Measurements from ENCODE around the gene TRIM63.

DNA sequence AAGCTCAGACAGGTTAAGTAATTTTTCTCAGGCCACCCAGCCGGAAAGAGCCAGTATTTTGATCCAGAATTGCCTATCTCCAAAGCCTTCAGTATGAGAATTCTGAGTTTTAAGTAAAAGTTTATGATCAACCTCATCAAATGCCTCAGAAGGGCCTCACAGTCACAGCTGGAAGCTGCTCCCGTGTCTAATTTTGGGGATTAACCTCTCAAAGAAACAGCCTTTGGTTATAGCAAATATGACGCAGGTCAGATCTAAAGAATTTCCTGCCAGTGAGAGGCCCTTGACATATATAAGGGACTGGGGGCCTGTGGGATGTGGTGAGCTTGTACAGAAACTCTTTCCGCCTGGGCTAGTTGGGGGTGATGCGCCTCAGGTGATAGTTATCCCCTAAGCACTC, 43.6 kb downstream of the TRIM63 start:
- TF ChIP-seq YY1 (IDR thresholded peaks at IDR 0.05; ENCODE audit: insufficient read depth, insufficient read length) (no peak), ZNF274 (IDR thresholded peaks at IDR 0.05; ENCODE audit: low read depth, low read length) (no peak), SUZ12 (IDR thresholded peaks at IDR 0.05; ENCODE audit: extremely low read depth, insufficient read depth, insufficient read length) (no peak)
